Immature natural killer cell (primary cell): ENCODE results near the gene ULK2. TPM values are rescaled to one million over a fixed set of nuclear protein-coding genes. Genes with fewer than 3 reads are reported as not detected.
"Not testable (repeated sequence)": the region's sequence is repeated elsewhere in the genome, so short reads cannot be mapped to it uniquely, and the experiment has no call there.

Experiments used
- DNase-seq, 3 donors: peaks; one replicate each; pipeline ENCODE4 v3.0.0; 2022; ENCODE audit warnings: mixed read lengths in 1 of 3
- H3K27ac Mint-ChIP-seq, 6 donors: one replicate each; pipeline ENCODE4 v1.8.0; 2020; ENCODE audit warnings: mixed read lengths in 6 of 6, mild to moderate bottlenecking in 5 of 6, inconsistent platforms in 4 of 6, moderate library complexity in 3 of 6
- H3K27me3 Mint-ChIP-seq, 3 donors: one replicate each; pipeline ENCODE4 v1.8.0; 2020 to 2021; ENCODE audit warnings: low read depth in 3 of 3, mild to moderate bottlenecking in 3 of 3, mixed read lengths in 3 of 3, moderate library complexity in 3 of 3, inconsistent platforms in 1 of 3
- H3K36me3 Mint-ChIP-seq, 3 donors: one replicate each; pipeline ENCODE4 v1.8.0; 2020; ENCODE audit warnings: mixed read lengths in 3 of 3, inconsistent platforms in 2 of 3, mild to moderate bottlenecking in 2 of 3
- H3K4me1 Mint-ChIP-seq, 2 donors: one replicate each; pipeline ENCODE4 v1.8.0; 2020; ENCODE audit warnings: inconsistent platforms in 2 of 2, mild to moderate bottlenecking in 2 of 2, mixed read lengths in 2 of 2, moderate library complexity in 1 of 2
- H3K4me3 Mint-ChIP-seq, 5 donors: one replicate each; pipeline ENCODE4 v1.8.0; 2020; ENCODE audit warnings: mild to moderate bottlenecking in 5 of 5, mixed read lengths in 5 of 5, inconsistent platforms in 3 of 5, moderate library complexity in 3 of 5
- H3K9me3 Mint-ChIP-seq, 6 donors: one replicate each; pipeline ENCODE4 v1.8.0; 2020; ENCODE audit warnings: mild to moderate bottlenecking in 6 of 6, mixed read lengths in 6 of 6, inconsistent platforms in 4 of 6, moderate library complexity in 3 of 6
- polyA plus RNA-seq, 3 donors: library from polyadenylated mRNA; unstranded; fragments of 300-500 nt; fragmentation: Illumina TruSeq; gene quantifications; one replicate each; pipeline ENCODE4 v1.2.3, GENCODE V29; 2021

Gene ULK2
- polyA plus RNA-seq, 3 donors from 2014 or later, result 6.5 to 13.4 (median 10.6) TPM

GRCh38 chr17:19769946-19770652 lies 97.6 kb downstream of the ULK2 start:
- Mint-ChIP-seq H3K27me3 (peaks cover 0 to 2% (median 0%) of the 10 kb centered on the region in 3 donors), H3K4me3 (no peak overlapping the region), H3K9me3 (no peaks in the 10 kb centered on the region), H3K36me3 (peaks cover 0 to 10% (median 8%) of the 10 kb centered on the region in 3 donors), H3K27ac (no peak overlapping the region), H3K4me1 (peaks cover 2 to 6% of the 10 kb centered on the region in 2 donors)
- DNase-seq, result no peak

GRCh38 chr17:19768046-19768782 lies 99.5 kb downstream of the ULK2 start:
- Mint-ChIP-seq H3K4me3 (no peak overlapping the region), H3K9me3 (no peaks in the 10 kb centered on the region), H3K27ac (no peak overlapping the region), H3K4me1 (peaks cover 2 to 6% of the 10 kb centered on the region in 2 donors), H3K36me3 (peaks cover 0 to 9% (median 7%) of the 10 kb centered on the region in 3 donors), H3K27me3 (peaks cover 0 to 9% (median 2%) of the 10 kb centered on the region in 3 donors)
- no peak for DNase-seq

- peaks cover 0 to 7% (median 5%) of the 10 kb centered on the region in 3 donors for H3K36me3 Mint-ChIP-seq
- H3K9me3 Mint-ChIP-seq, result no peaks in the 10 kb centered on the region
- no peak overlapping the region for H3K27ac Mint-ChIP-seq
- peaks cover 0 to 12% (median 2%) of the 10 kb centered on the region in 3 donors for H3K27me3 Mint-ChIP-seq
- peaks cover 0 to 2% of the 10 kb centered on the region in 2 donors for H3K4me1 Mint-ChIP-seq
- DNase-seq, result peak; percentile 66 to 71 (median 67)
- no peak overlapping the region for H3K4me3 Mint-ChIP-seq
Measured at GRCh38 chr17:19766421-19767270, 101.1 kb downstream of the ULK2 start.

GRCh38 chr17:19766016-19766415 lies 101.7 kb downstream of the ULK2 start:
- Mint-ChIP-seq H3K36me3 (peaks cover 0 to 7% (median 2%) of the 10 kb centered on the region in 3 donors), H3K4me3 (no peak overlapping the region), H3K27me3 (peaks cover 0 to 13% (median 4%) of the 10 kb centered on the region in 3 donors), H3K9me3 (no peaks in the 10 kb centered on the region), H3K27ac (no peak overlapping the region), H3K4me1 (peaks cover 0 to 2% of the 10 kb centered on the region in 2 donors)
- DNase-seq, result no peak

GRCh38 chr17:19763991-19764390 lies 103.7 kb downstream of the ULK2 start:
- not testable (repeated sequence) for H3K9me3 Mint-ChIP-seq

GRCh38 chr17:19763416-19763815 lies 104.3 kb downstream of the ULK2 start:
- Mint-ChIP-seq H3K9me3 (no peaks in the 10 kb centered on the region), H3K36me3 (no peaks in the 10 kb centered on the region), H3K4me1 (peaks cover 0 to 2% of the 10 kb centered on the region in 2 donors), H3K27ac (no peak overlapping the region), H3K27me3 (peaks cover 0 to 16% (median 4%) of the 10 kb centered on the region in 3 donors), H3K4me3 (no peak overlapping the region)
- DNase-seq, result no peak

More at GRCh38 chr17:19763991-19764390, 103.7 kb downstream of the ULK2 start:
- H3K4me1 Mint-ChIP-seq, H3K36me3 Mint-ChIP-seq, H3K27ac Mint-ChIP-seq, H3K4me3 Mint-ChIP-seq, DNase-seq: not testable (repeated sequence)
- peaks cover 0 to 16% (median 4%) of the 10 kb centered on the region in 3 donors for H3K27me3 Mint-ChIP-seq

- no peaks in the 10 kb centered on the region for H3K9me3 Mint-ChIP-seq
- peaks cover 0 to 16% (median 4%) of the 10 kb centered on the region in 3 donors for H3K27me3 Mint-ChIP-seq
- peak; percentile 32 to 64 (median 34) for DNase-seq
- no peak overlapping the region for H3K27ac Mint-ChIP-seq
- H3K4me3 Mint-ChIP-seq, result no peak overlapping the region
- no peaks in the 10 kb centered on the region for H3K36me3 Mint-ChIP-seq
- peaks cover 0 to 2% of the 10 kb centered on the region in 2 donors for H3K4me1 Mint-ChIP-seq
Measured at GRCh38 chr17:19762515-19762961, 105.2 kb downstream of the ULK2 start.

- H3K27ac Mint-ChIP-seq, result peak overlapping the region in 1 of 6 donors; percentile 67
- H3K36me3 Mint-ChIP-seq, result no peaks in the 10 kb centered on the region
- no peaks in the 10 kb centered on the region for H3K4me1 Mint-ChIP-seq
- no peaks in the 10 kb centered on the region for H3K9me3 Mint-ChIP-seq
- DNase-seq, result no peak
- no peak overlapping the region for H3K4me3 Mint-ChIP-seq
- peaks cover 1 to 16% (median 4%) of the 10 kb centered on the region in 3 donors for H3K27me3 Mint-ChIP-seq
Measured at GRCh38 chr17:19760746-19761145, 107.0 kb downstream of the ULK2 start.

- Mint-ChIP-seq H3K36me3 (no peaks in the 10 kb centered on the region), H3K27ac (no peak overlapping the region)
- DNase-seq, result no peak
Measured at GRCh38 chr17:19759568-19760549, 107.9 kb downstream of the ULK2 start.

GRCh38 chr17:19757536-19758180 lies 110.1 kb downstream of the ULK2 start:
- Mint-ChIP-seq H3K4me1 (no peaks in the 10 kb centered on the region), H3K36me3 (no peaks in the 10 kb centered on the region), H3K9me3 (no peaks in the 10 kb centered on the region), H3K4me3 (no peak overlapping the region), H3K27ac (no peak overlapping the region), H3K27me3 (peaks cover 5 to 9% (median 5%) of the 10 kb centered on the region in 3 donors)
- DNase-seq, result no peak

More at GRCh38 chr17:19759568-19760549, 107.9 kb downstream of the ULK2 start:
- no peak overlapping the region for H3K4me3 Mint-ChIP-seq
- H3K9me3 Mint-ChIP-seq, result no peaks in the 10 kb centered on the region
- H3K4me1 Mint-ChIP-seq, result no peaks in the 10 kb centered on the region
- H3K27me3 Mint-ChIP-seq, result peaks cover 1 to 16% (median 7%) of the 10 kb centered on the region in 3 donors

GRCh38 chr17:19756546-19756945 lies 111.2 kb downstream of the ULK2 start:
- Mint-ChIP-seq H3K4me3 (no peak overlapping the region), H3K9me3 (no peaks in the 10 kb centered on the region), H3K4me1 (no peaks in the 10 kb centered on the region), H3K27ac (no peak overlapping the region), H3K27me3 (peaks cover 5 to 9% (median 5%) of the 10 kb centered on the region in 3 donors), H3K36me3 (no peaks in the 10 kb centered on the region)
- no peak for DNase-seq

GRCh38 chr17:19755821-19756510 lies 111.8 kb downstream of the ULK2 start:
- peaks cover 2 to 8% (median 7%) of the 10 kb centered on the region in 3 donors for H3K27me3 Mint-ChIP-seq
- no peak overlapping the region for H3K27ac Mint-ChIP-seq
- H3K9me3 Mint-ChIP-seq, result no peaks in the 10 kb centered on the region
- H3K4me1 Mint-ChIP-seq, result no peaks in the 10 kb centered on the region
- H3K4me3 Mint-ChIP-seq, result no peak overlapping the region
- no peak for DNase-seq
- H3K36me3 Mint-ChIP-seq, result no peaks in the 10 kb centered on the region
